H1 (cell line): ENCODE measurements around the gene RCHY1. TPM values are rescaled to one million over a fixed set of nuclear protein-coding genes. Genes with fewer than 3 reads are reported as not detected.
A peak's percentile ranks its signal among the peaks of the same experiment; 100 is the strongest.

Source experiments
- CTCF ChIA-PET: fragments of 300-600 bp; sonication (Branson Sonifier 250); formaldehyde crosslinking; loops from one replicate; lab custom pipeline; 2021; ENCODE audit not compliant: partially characterized antibody; lab: Charles Lee
- POLR2A ChIA-PET: fragments of 300-600 bp; sonication (Branson Sonifier 250); formaldehyde crosslinking; loops from one replicate; lab custom pipeline; 2021; ENCODE audit warnings: inconsistent platforms; ENCODE audit not compliant: partially characterized antibody; lab: Charles Lee
- DNase-seq, 2 experiments: peaks; one replicate each; pipeline versions ENCODE4 v3.0.0 to v3.0.0-alpha.2; 2010 to 2022; ENCODE audit warnings: low spot score in 2 of 2, low read depth in 1 of 2, mixed read lengths in 1 of 2
- FAIRE-seq: peaks from 2 replicates; lab custom pipeline; 2011; peaks lifted over from hg19 to GRCh38; lab: Jason Lieb, UNC
- H2AFZ ChIP-seq: 2 replicates; pipeline ENCODE4 v1.8.1; 2012; ENCODE audit warnings: low read length, inconsistent platforms
- H2AK5ac ChIP-seq: 2 replicates; pipeline ENCODE4 v1.6.1; 2013; ENCODE audit warnings: low read depth, low read length
- H2BK120ac ChIP-seq: replicated peaks from 2 replicates; pipeline ENCODE3; 2013; ENCODE audit warnings: low read depth, low read length, inconsistent platforms
- H2BK12ac ChIP-seq: 2 replicates; pipeline ENCODE4 v1.6.1; 2013; ENCODE audit warnings: low read depth, low read length
- H2BK15ac ChIP-seq: 2 replicates; pipeline ENCODE4 v1.6.1; 2013; ENCODE audit warnings: low read length
- H2BK20ac ChIP-seq: 2 replicates; pipeline ENCODE4 v1.6.1; 2013; ENCODE audit warnings: low read length
- H2BK5ac ChIP-seq: 2 replicates; pipeline ENCODE4 v1.6.1; 2013; ENCODE audit warnings: low read depth, low read length
- H3K14ac ChIP-seq: 2 replicates; pipeline ENCODE4 v1.6.1; 2013; ENCODE audit warnings: inconsistent platforms; ENCODE audit not compliant: insufficient read length
- H3K18ac ChIP-seq: 2 replicates; pipeline ENCODE4 v1.6.1; 2013; ENCODE audit warnings: low read length; ENCODE audit errors: extremely low read depth
- H3K23ac ChIP-seq: 2 replicates; pipeline ENCODE4 v1.6.1; 2013; ENCODE audit warnings: inconsistent platforms; ENCODE audit not compliant: insufficient read length
- H3K23me2 ChIP-seq: 2 replicates; pipeline ENCODE4 v1.6.1; 2013; ENCODE audit warnings: low read depth, low read length
- H3K27ac ChIP-seq: 2 replicates; pipeline ENCODE4 v1.6.1; 2011; ENCODE audit warnings: low read depth, low read length, inconsistent platforms
- H3K27me3 ChIP-seq, 4 experiments: replicated peaks in 1 of 4; 1 replicate in 1 of 4; 2 replicates in 3 of 4; pipeline versions ENCODE4 v1.6.1 to v1.8.1; 2011 to 2013; ENCODE audit warnings: low read length in 3 of 4, mild to moderate bottlenecking in 3 of 4, inconsistent platforms in 2 of 4, mixed read lengths in 2 of 4, moderate library complexity in 1 of 4; ENCODE audit not compliant: control insufficient read depth in 3 of 4, insufficient read depth in 3 of 4; ENCODE audit errors: extremely low read depth in 1 of 4
- H3K36me3 ChIP-seq, 4 experiments: 2 replicates each; pipeline versions ENCODE4 v1.6.1 to v1.8.1; 2011 to 2013; ENCODE audit warnings: mild to moderate bottlenecking in 4 of 4, low read length in 3 of 4, moderate library complexity in 2 of 4, control low read depth in 1 of 4, inconsistent platforms in 1 of 4; ENCODE audit not compliant: insufficient read depth in 4 of 4, control insufficient read depth in 2 of 4
- H3K4ac ChIP-seq: replicated peaks from 2 replicates; pipeline ENCODE3; 2013; ENCODE audit warnings: low read length, low read depth, mixed read lengths, inconsistent platforms; ENCODE audit not compliant: insufficient read length
- H3K4me1 ChIP-seq, 4 experiments: replicated peaks in 1 of 4; 1 replicate in 1 of 4; 2 replicates in 3 of 4; pipeline versions ENCODE4 v1.6.1 to v1.8.1; 2011 to 2013; ENCODE audit warnings: low read length in 3 of 4, inconsistent platforms in 2 of 4, mixed read lengths in 1 of 4; ENCODE audit not compliant: insufficient read depth in 4 of 4, control insufficient read depth in 3 of 4
- H3K4me2 ChIP-seq, 2 experiments: 2 replicates each; pipeline versions ENCODE4 v1.6.1 to v1.8.1; 2011 to 2013; ENCODE audit warnings: low read depth in 2 of 2, low read length in 2 of 2, control low read depth in 1 of 2, inconsistent platforms in 1 of 2, mild to moderate bottlenecking in 1 of 2; ENCODE audit not compliant: insufficient read depth in 1 of 2
- H3K4me3 ChIP-seq, 4 experiments: fragments of 200-600, 300-600 bp in 1 of 4; sonication (generic), shearing (Covaris generic), sonication (Bioruptor Twin) in 1 of 4; 2 replicates each; pipeline versions ENCODE4 v1.5.1 to v1.8.1; 2011 to 2016; ENCODE audit warnings: low read length in 4 of 4, low read depth in 3 of 4, control low read depth in 2 of 4, inconsistent platforms in 2 of 4, mild to moderate bottlenecking in 2 of 4, mixed read lengths in 1 of 4, moderate library complexity in 1 of 4; ENCODE audit not compliant: insufficient read depth in 2 of 4; ENCODE audit errors: extremely low read depth in 1 of 4
- H3K56ac ChIP-seq: replicated peaks from 2 replicates; pipeline ENCODE3; 2013; ENCODE audit warnings: low read depth, mild to moderate bottlenecking, mixed read lengths, low read length, inconsistent platforms; ENCODE audit not compliant: insufficient read length
- H3K79me1 ChIP-seq: 2 replicates; pipeline ENCODE4 v1.6.1; 2013; ENCODE audit warnings: low read depth, low read length, control low read depth
- H3K79me2 ChIP-seq, 2 experiments: 2 replicates each; pipeline versions ENCODE4 v1.6.1 to v1.8.1; 2012 to 2013; ENCODE audit warnings: low read length in 2 of 2, mild to moderate bottlenecking in 2 of 2, inconsistent platforms in 1 of 2; ENCODE audit not compliant: insufficient read depth in 2 of 2, control insufficient read depth in 1 of 2
- H3K9ac ChIP-seq, 4 experiments: replicated peaks in 1 of 4; 1 replicate in 1 of 4; 2 replicates in 3 of 4; pipeline versions ENCODE4 v1.6.1 to v1.8.1; 2011 to 2013; ENCODE audit warnings: low read depth in 3 of 4, low read length in 3 of 4, control low read depth in 2 of 4, mild to moderate bottlenecking in 2 of 4, moderate library complexity in 2 of 4, inconsistent platforms in 1 of 4; ENCODE audit errors: extremely low read depth in 1 of 4
- H3K9me3 ChIP-seq, 2 experiments: 2 replicates each; pipeline versions ENCODE4 v1.6.1 to v1.8.1; 2012 to 2013; ENCODE audit warnings: mild to moderate bottlenecking in 2 of 2, moderate library complexity in 2 of 2, control low read depth in 1 of 2, inconsistent platforms in 1 of 2, low read depth in 1 of 2, low read length in 1 of 2, mixed read lengths in 1 of 2; ENCODE audit not compliant: insufficient read depth in 2 of 2
- H4K20me1 ChIP-seq, 2 experiments: replicated peaks in 1 of 2; 2 replicates each; pipeline versions ENCODE3 to v1.8.1; 2011 to 2013; ENCODE audit warnings: inconsistent platforms in 2 of 2, low read length in 2 of 2, mild to moderate bottlenecking in 1 of 2; ENCODE audit not compliant: insufficient read depth in 2 of 2, control insufficient read depth in 1 of 2
- H4K5ac ChIP-seq: 2 replicates; pipeline ENCODE4 v1.6.1; 2013; ENCODE audit warnings: low read length, low read depth, mixed read lengths, inconsistent platforms; ENCODE audit not compliant: insufficient read length
- H4K8ac ChIP-seq: 2 replicates; pipeline ENCODE4 v1.8.0; 2013; ENCODE audit warnings: mild to moderate bottlenecking, moderate library complexity, low read length, inconsistent platforms; ENCODE audit not compliant: insufficient read depth; ENCODE audit errors: extremely low read depth
- H4K91ac ChIP-seq: replicated peaks from 2 replicates; pipeline ENCODE3; 2013; ENCODE audit warnings: low read length, mixed read lengths, inconsistent platforms; ENCODE audit not compliant: insufficient read length
- ASH2L ChIP-seq: fragments of 200-600, 300-600 bp; sonication (generic); IDR thresholded peaks from one replicate; pipeline ENCODE4 v1.7.1; 2017; ENCODE audit warnings: low read length
- BRCA1 ChIP-seq: IDR thresholded peaks from 2 replicates; pipeline ENCODE4 v1.6.1; 2012; ENCODE audit warnings: low read depth, low read length, improper control_type of control experiment
- CHD2 ChIP-seq: IDR thresholded peaks from 2 replicates; pipeline ENCODE4 v1.6.1; 2012; ENCODE audit warnings: low read length, improper control_type of control experiment
- HDAC2 ChIP-seq, 2 experiments: fragments of 300-600 bp in 1 of 2; sonication (generic) in 1 of 2; IDR thresholded peaks; 2 replicates each; pipeline ENCODE4 v1.6.1; 2011 to 2012; ENCODE audit warnings: low read depth in 2 of 2, low read length in 2 of 2, mild to moderate bottlenecking in 2 of 2, moderate library complexity in 2 of 2, borderline replicate concordance in 1 of 2, inconsistent platforms in 1 of 2
- KDM4A ChIP-seq: IDR thresholded peaks from one replicate; pipeline ENCODE4 v1.7.1; 2012; ENCODE audit warnings: low read depth, mild to moderate bottlenecking, moderate library complexity, low read length, inconsistent platforms; ENCODE audit not compliant: severe bottlenecking
- NANOG ChIP-seq: IDR thresholded peaks from 2 replicates; pipeline ENCODE4 v1.6.1; 2011; ENCODE audit warnings: low read length, low read depth, mild to moderate bottlenecking, inconsistent platforms; ENCODE audit not compliant: insufficient read depth, poor library complexity, severe bottlenecking
- NRF1 ChIP-seq: IDR thresholded peaks from 2 replicates; pipeline ENCODE4 v1.6.1; 2011; ENCODE audit warnings: mild to moderate bottlenecking, low read depth, low read length, improper control_type of control experiment
- RBBP5 ChIP-seq: IDR thresholded peaks from 2 replicates; pipeline ENCODE4 v1.7.1; 2012; ENCODE audit warnings: low read depth, mild to moderate bottlenecking, inconsistent platforms, low read length, moderate library complexity, borderline replicate concordance
- SIRT6 ChIP-seq: IDR thresholded peaks from one replicate; pipeline ENCODE4 v1.7.1; 2012; ENCODE audit warnings: low read length, inconsistent platforms
- SP1 ChIP-seq: IDR thresholded peaks from 2 replicates; pipeline ENCODE4 v1.6.1; 2011; ENCODE audit warnings: low read depth, low read length
- SUZ12 ChIP-seq: fragments of 200-600 bp; sonication (generic); IDR thresholded peaks from 2 replicates; pipeline ENCODE4 v1.6.1; 2012; ENCODE audit warnings: mild to moderate bottlenecking, inconsistent platforms, low read length, moderate library complexity, mixed read lengths
- WGBS, 2 experiments: shearing (Covaris generic) in 1 of 2; methylation state at CpG; one replicate each; pipeline versions ENCODE4 v1.1.6 to v1.1.7; 2013 to 2015; ENCODE audit warnings: low lambda C conversion rate in 2 of 2, mixed read lengths in 2 of 2, inconsistent platforms in 1 of 2, low coverage in 1 of 2, missing lambda C conversion rate in 1 of 2; ENCODE audit not compliant: insufficient replicate concordance in 2 of 2, insufficient coverage in 1 of 2, insufficient read length in 1 of 2; ENCODE audit errors: extremely low coverage in 1 of 2, missing lambda C conversion rate in 1 of 2; 5-methylcytosine and 5-hydroxymethylcytosine counted together
- polyA plus RNA-seq, 7 experiments: library from polyadenylated mRNA; depleted of rRNA in 3 of 7; stranded (reverse) in 5 of 7; unstranded in 2 of 7; fragments of >200 nt in 5 of 7; fragments of 200-250 nt in 2 of 7; gene quantifications; 1 replicate in 5 of 7; 2 replicates in 1 of 7; 4 replicates in 1 of 7; pipeline versions ENCODE4 v1.2.1 to v1.2.3, GENCODE V29; 2011 to 2013; ENCODE audit warnings: missing spikeins in 2 of 7, mixed read lengths in 2 of 7
- total RNA-seq: library from RNA; stranded (reverse); fragmentation: NEBNext Ultra II Directional; extraction: Animal tissue kit (Norgen Biotek cat#: 25700); gene quantifications from 2 replicates; pipeline ENCODE4 v1.2.1, GENCODE V29; 2021

RCHY1 gene
- total and polyA plus RNA-seq, 2 of the 8 experiments (the other 6 are each of a cell fraction or from before 2014, with no cell fraction given), result 30.3 to 44.0 TPM

GRCh38 chr4:75512386-75513211 lies 1.6 kb downstream of the RCHY1 start:
- DNase-seq (no peak), FAIRE-seq (no peak)
- Histone ChIP-seq H2AK5ac (0 out of 2 replicates have a peak overlapping the region, but pooled peaks have one; percentile 28), H4K5ac (no peak overlapping the region), H3K27ac (no peak overlapping the region), H2BK120ac (no peak overlapping the region), H3K4ac (no peak overlapping the region), H2BK12ac (no peak overlapping the region), H3K9ac (no peak overlapping the region), H3K23ac (no peak overlapping the region), H2BK15ac (no peak overlapping the region), H3K27me3 (no peaks in the 10 kb centered on the region), H2BK5ac (no peak overlapping the region), H3K4me2 (peak overlapping the region; percentile 89 to 92), H3K9me3 (no peaks in the 10 kb centered on the region), H3K4me3 (peak overlapping the region in 3 of 4 experiments; percentile 70 to 93 (median 83); a peak in 6 of 8 replicates), H2BK20ac (no peak overlapping the region), H2AFZ (no peak overlapping the region), H3K36me3 (peaks cover 0 to 21% (median 3%) of the 10 kb centered on the region in 4 experiments; a peak in 5 of 8 replicates), H3K79me1 (no peaks in the 10 kb centered on the region), H4K8ac (no peak overlapping the region), H3K79me2 (peaks cover 0 to 56% of the 10 kb centered on the region in 2 experiments; a peak in 3 of 4 replicates), H4K91ac (no peak overlapping the region), H3K4me1 (peaks cover 0 to 15% (median 7%) of the 10 kb centered on the region in 4 experiments; a peak in 4 of 7 replicates), H3K14ac (no peak overlapping the region), H3K18ac (no peak overlapping the region), H3K23me2 (peaks cover 7% of the 10 kb centered on the region), H3K56ac (no peak overlapping the region), H4K20me1 (no peaks in the 10 kb centered on the region)
- TF ChIP-seq HDAC2 (IDR thresholded peaks at IDR 0.05; ENCODE audit: borderline replicate concordance in 1 of 2, low read depth in 2 of 2, low read length in 2 of 2) (no peak), SUZ12 (no peak), KDM4A (no peak), BRCA1 (no peak), SP1 (no peak), ASH2L (no peak), CHD2 (no peak), RBBP5 (no peak), NRF1 (no peak), SIRT6 (no peak), NANOG (no peak)
- WGBS, 2 experiments, result 48% methylated on average over 6 of the region's 6 CpGs; no CpG with 5 or more reads in 1 of the 2 experiments
- ChIA-PET CTCF (interaction anchor here (0.7 to 1.4 kb wide), 3 partner anchors 20 to 63 kb away, joined by 3 read pairs; partner anchors contain the start of gene ODAPH), POLR2A (interaction anchor here (0.7 to 1.3 kb wide), 3 partner anchors 31 to 206 kb away, joined by 3 to 4 read pairs (median 3); no protein-coding TSS in a partner anchor)
